Adrenal gland (tissue), 12 donors: ENCODE data around the gene TTC23L. TPM values are rescaled to one million over a fixed set of nuclear protein-coding genes. Genes with fewer than 3 reads are reported as not detected.

Source experiments
- DNase-seq, 7 donors: peaks; one replicate each; pipeline ENCODE4 v3.0.0-alpha.2; 2019 to 2020
- H3K27ac ChIP-seq, 5 donors: fragments of 200-600 bp; sonication (generic) in 4 of 5; 1 replicate in 3 of 5; 2 replicates in 2 of 5; pipeline versions ENCODE4 v1.5.1 to v1.8.0; 2016 to 2020; ENCODE audit warnings: mild to moderate bottlenecking in 1 of 5
- H3K27me3 ChIP-seq: fragments of 200-600 bp; 2 replicates; pipeline ENCODE4 v1.8.0; 2021
- H3K36me3 ChIP-seq, 2 donors: fragments of 200-600 bp; replicated peaks in 1 of 2; 1 replicate in 1 of 2; 2 replicates in 1 of 2; pipeline versions ENCODE4 v1.5.1 to v1.8.0; 2018 to 2022
- H3K4me1 ChIP-seq, 2 donors: fragments of 200-600 bp; replicated peaks in 1 of 2; 1 replicate in 1 of 2; 2 replicates in 1 of 2; pipeline versions ENCODE4 v1.5.1 to v1.8.0; 2018 to 2021
- H3K4me3 ChIP-seq, 4 donors: fragments of 200-600 bp; sonication (generic) in 3 of 4; one replicate each; pipeline ENCODE4 v1.5.1; 2016 to 2018
- H3K9me3 ChIP-seq, 3 donors: fragments of 200-600 bp; sonication (generic) in 1 of 3; replicated peaks in 1 of 3; 1 replicate in 2 of 3; 2 replicates in 1 of 3; pipeline versions ENCODE4 v1.5.1 to v1.8.0; 2016 to 2021
- CTCF ChIP-seq, 6 experiments: fragments of 450-650 bp in 4 of 6; fragments of 200-600 bp in 2 of 6; sonication (generic) in 1 of 6; IDR thresholded peaks; 1 replicate in 5 of 6; 2 replicates in 1 of 6; pipeline versions ENCODE4 v1.5.1 to v1.8.0; 2016 to 2021; ENCODE audit warnings: antibody characterized with exemption in 6 of 6, mild to moderate bottlenecking in 2 of 6, moderate library complexity in 1 of 6
- POLR2A ChIP-seq, 2 donors: fragments of 450-650 bp; IDR thresholded peaks; one replicate each; pipeline ENCODE4 v1.6.1; 2017; ENCODE audit warnings: antibody characterized with exemption in 2 of 2, mild to moderate bottlenecking in 2 of 2, moderate library complexity in 1 of 2
- WGBS, 4 donors: extraction: QIAGEN DNeasy Blood & Tissue Kit in 2 of 4; methylation state at CpG; one replicate each; pipeline versions ENCODE4 v1.1.5 to v1.1.7; 2013 to 2017; 5-methylcytosine and 5-hydroxymethylcytosine counted together
- intact Hi-C, 2 donors: fragments of 100-400 bp; cut with DNase I; formaldehyde crosslinking; loops; one replicate each; pipeline versions ENCODE4 v1.14.1 to v1.15.0; 2022 to 2023
- polyA plus RNA-seq, 3 donors: library from polyadenylated mRNA; stranded (reverse); fragments of 200-250 nt in 2 of 3; fragments of 350-450 nt in 1 of 3; fragmentation: Illumina TruSeq in 1 of 3; extraction: RNeasy Lipid Tissue Mini Kit (QIAGEN cat#74804) in 1 of 3; gene quantifications; one replicate each; pipeline ENCODE4 v1.2.3, GENCODE V29; 2013 to 2014
- total RNA-seq, 9 donors: library from RNA; depleted of rRNA in 4 of 9; stranded (reverse); fragments of >200 nt in 4 of 9; fragments of 120-200 nt in 1 of 9; fragmentation: NEBNext Ultra II Directional in 1 of 9; extraction: Animal tissue kit (Norgen Biotek cat#: 25700) in 1 of 9; gene quantifications; one replicate each; pipeline versions ENCODE4 v1.1.0 to v1.2.4, GENCODE V29; 2013 to 2023
- donor health status: healthy with polysubstance abuse.
- donor health status: Bipolar disorder and iron deficiency.
- donor health status: DM: yes; HTN: yes; CAD: no.
- donor health status: DM: no; HTN: no; CAD: no.
- donor health status: DM: no; HTN: no; CAD: no.
- donor health status: DM: yes; HTN: yes; CAD: no.

TTC23L gene
- total and polyA plus RNA-seq, 12 donors: 0.40 to 4.8 (median 2.9) TPM; not detected in 2

- Histone ChIP-seq H3K9me3 (no peaks in the 10 kb centered on the region), H3K4me3 (no peak overlapping the region), H3K36me3 (no peaks in the 10 kb centered on the region), H3K4me1 (peaks cover 13 to 22% of the 10 kb centered on the region in 2 donors), H3K27me3 (no peaks in the 10 kb centered on the region), H3K27ac (peak overlapping the region; percentile 3 to 86 (median 68))
- intact Hi-C loops: no loop called here
- peak; percentile 30 to 75 (median 59) for DNase-seq
- 33 to 43% (median 35%) methylated on average over 3 to 5 of the region's 5 CpGs for WGBS, 4 donors
- TF ChIP-seq POLR2A (IDR thresholded peaks at IDR 0.05) (peak in 1 of 2 donors; percentile 54), CTCF (IDR thresholded peaks at IDR 0.05) (no peak)
Observed at GRCh38 chr5:34791761-34792244, 47.2 kb upstream of the TTC23L start.

GRCh38 chr5:34802834-34803563 lies 36.0 kb upstream of the TTC23L start:
- H3K36me3 ChIP-seq: no peaks in the 10 kb centered on the region
- H3K27ac ChIP-seq: no peak overlapping the region
- no peaks in the 10 kb centered on the region for H3K9me3 ChIP-seq
- no peaks in the 10 kb centered on the region for H3K4me1 ChIP-seq
- intact Hi-C loops: no loop called here
- no peak for TF ChIP-seq POLR2A (IDR thresholded peaks at IDR 0.05)
- no peaks in the 10 kb centered on the region for H3K27me3 ChIP-seq
- no peak overlapping the region for H3K4me3 ChIP-seq
- no peak for DNase-seq
- 77 to 97% (median 87%) methylated on average over 7 to 9 of the region's 9 CpGs for WGBS, 4 donors

- H3K36me3 ChIP-seq: no peaks in the 10 kb centered on the region
- 87 to 90% (median 89%) methylated on average over 4 of the region's 4 CpGs for WGBS, 4 donors
- intact Hi-C loops: no loop called here
Observed at GRCh38 chr5:34803974-34804732, 34.8 kb upstream of the TTC23L start.

GRCh38 chr5:34804913-34805312 lies 34.1 kb upstream of the TTC23L start:
- WGBS, 4 donors: 84 to 96% (median 91%) methylated on average over 5 of the region's 5 CpGs
- H3K4me1 ChIP-seq: no peaks in the 10 kb centered on the region
- intact Hi-C loops: no loop called here

More at GRCh38 chr5:34803974-34804732, 34.8 kb upstream of the TTC23L start:
- no peaks in the 10 kb centered on the region for H3K27me3 ChIP-seq
- no peak for DNase-seq
- H3K4me3 ChIP-seq: no peak overlapping the region
- no peaks in the 10 kb centered on the region for H3K9me3 ChIP-seq
- no peak overlapping the region for H3K27ac ChIP-seq
- TF ChIP-seq CTCF (IDR thresholded peaks at IDR 0.05) (no peak), POLR2A (IDR thresholded peaks at IDR 0.05) (no peak)
- no peaks in the 10 kb centered on the region for H3K4me1 ChIP-seq

More at GRCh38 chr5:34804913-34805312, 34.1 kb upstream of the TTC23L start:
- Histone ChIP-seq H3K36me3 (no peaks in the 10 kb centered on the region), H3K4me3 (no peak overlapping the region), H3K27ac (no peak overlapping the region), H3K9me3 (no peaks in the 10 kb centered on the region), H3K27me3 (no peaks in the 10 kb centered on the region)
- TF ChIP-seq POLR2A (IDR thresholded peaks at IDR 0.05): no peak
- no peak for TF ChIP-seq CTCF (IDR thresholded peaks at IDR 0.05)
- no peak for DNase-seq
